ENCODE measurements around the gene LRP2.

GRCh38 chr2:169286624-169287231, 75.6 kb downstream of the LRP2 start:
- TF ChIP-seq CTCF (IDR thresholded peaks at IDR 0.05) (no peak), POLR2AphosphoS5 (IDR thresholded peaks at IDR 0.05) (no peak)
